ENCODE data around the gene AP2A2.

Gene AP2A2

GRCh38 chr11:1042626-1043562, 117.2 kb downstream of the AP2A2 start:
- DNase-seq (ENCODE audit: low read depth), result no peak
- in situ Hi-C loops (cut with HindIII; ENCODE audit: low sequenced_read_pairs), result no loop called here
- TF ChIP-seq CTCF (IDR thresholded peaks at IDR 0.05; ENCODE audit: low read depth, low read length, missing control alignments), result no peak
- no peak overlapping the region for H3K4me3 ChIP-seq (ENCODE audit: low read depth, low read length)

- no peak overlapping the region for H3K4me3 ChIP-seq (ENCODE audit: low read depth, low read length)
- no peak for TF ChIP-seq CTCF (IDR thresholded peaks at IDR 0.05; ENCODE audit: low read depth, low read length, missing control alignments)
- DNase-seq (ENCODE audit: low read depth), result no peak
- in situ Hi-C loops (cut with HindIII; ENCODE audit: low sequenced_read_pairs), result no loop called here
These were observed 118.0 kb downstream of the AP2A2 start for GRCh38 chr11:1043563-1044096.

- no peak for TF ChIP-seq CTCF (IDR thresholded peaks at IDR 0.05; ENCODE audit: low read depth, low read length, missing control alignments)
- in situ Hi-C loops (cut with HindIII; ENCODE audit: low sequenced_read_pairs), result no loop called here
These were observed 118.5 kb downstream of the AP2A2 start for GRCh38 chr11:1044160-1044559.

DNA sequence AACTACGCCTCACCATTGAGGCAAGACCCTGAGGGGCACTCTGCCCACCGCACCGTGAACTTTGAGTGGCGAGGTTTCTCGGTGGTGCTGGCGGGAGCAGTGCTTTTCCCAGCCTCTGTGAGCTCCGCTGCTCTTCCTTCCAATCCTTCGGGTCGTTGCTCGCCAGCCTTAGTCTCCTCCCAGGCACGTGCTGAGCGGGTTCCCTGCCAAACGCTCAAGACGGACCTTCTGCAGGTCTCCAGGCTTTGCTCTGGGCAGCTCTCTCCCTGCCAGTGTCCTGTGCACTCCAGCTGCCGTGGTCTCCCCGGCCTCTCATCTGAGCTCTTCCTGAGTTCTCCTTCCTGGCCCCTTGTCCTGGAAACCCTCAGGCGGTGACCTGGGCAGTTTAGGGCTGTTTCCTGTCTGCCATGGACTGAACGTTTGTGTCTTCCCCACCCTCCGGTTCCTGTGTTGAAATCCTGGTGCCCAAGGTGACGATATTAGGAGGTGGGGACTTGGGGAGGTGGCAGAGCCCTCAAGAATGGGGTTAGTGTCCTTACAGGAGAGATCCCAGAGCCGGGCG, 122.0 kb downstream of the AP2A2 start:
- DNase-seq (ENCODE audit: low read depth), result no peak
- no peak for TF ChIP-seq CTCF (IDR thresholded peaks at IDR 0.05; ENCODE audit: low read depth, low read length, missing control alignments)
- in situ Hi-C loops (cut with HindIII; ENCODE audit: low sequenced_read_pairs), result no loop called here

More at GRCh38 chr11:1044160-1044559, 118.5 kb downstream of the AP2A2 start:
- no peak for DNase-seq (ENCODE audit: low read depth)
- H3K4me3 ChIP-seq (ENCODE audit: low read depth, low read length), result no peak overlapping the region

DNA sequence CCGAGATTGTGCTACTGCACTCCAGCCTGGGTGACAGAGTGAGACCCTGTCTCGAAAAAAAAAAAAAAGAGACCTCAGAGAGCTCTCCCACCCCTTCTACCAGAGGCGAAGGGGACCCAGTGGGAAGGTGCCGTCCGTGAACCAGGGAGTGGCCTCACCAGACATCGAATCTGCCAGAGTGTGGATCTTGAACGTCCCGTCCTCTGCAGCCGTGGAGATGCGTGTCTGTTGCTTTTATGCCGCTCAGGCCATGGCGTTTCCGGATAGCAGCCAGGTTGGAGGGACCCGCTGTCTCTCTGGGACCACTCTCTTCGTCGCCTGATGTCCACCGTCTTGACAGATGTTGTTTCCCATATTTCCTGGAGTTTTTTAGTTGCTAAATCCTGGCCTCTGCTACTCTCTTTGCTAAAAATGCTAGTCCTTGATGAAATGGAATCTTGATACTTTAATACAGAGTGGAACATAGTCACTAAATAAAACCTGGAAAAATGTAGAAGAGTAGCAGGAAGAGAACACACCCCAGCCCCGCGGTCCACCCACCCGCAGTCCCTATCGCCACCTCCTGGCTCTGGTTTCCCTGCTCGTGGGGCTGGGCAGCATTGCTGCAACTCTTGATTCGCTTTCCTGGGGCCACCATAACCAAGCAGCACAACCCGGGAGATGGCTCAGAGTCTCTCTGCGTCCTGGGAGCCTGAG, 122.9 kb downstream of the AP2A2 start:
- no peak for DNase-seq (ENCODE audit: low read depth)
- in situ Hi-C loops (cut with HindIII; ENCODE audit: low sequenced_read_pairs), result no loop called here

More for the DNA sequence above, 122.0 kb downstream of the AP2A2 start:
- no peak overlapping the region for H3K4me3 ChIP-seq (ENCODE audit: low read depth, low read length)

More for the DNA sequence above, 122.9 kb downstream of the AP2A2 start:
- TF ChIP-seq CTCF (IDR thresholded peaks at IDR 0.05; ENCODE audit: low read depth, low read length, missing control alignments), result no peak
- no peak overlapping the region for H3K4me3 ChIP-seq (ENCODE audit: low read depth, low read length)

Data from astrocyte of the cerebellum (primary cell).